GM12892 (cell line): ENCODE results near the gene CTBP2.
"Not testable (repeated sequence)": the region's sequence is repeated elsewhere in the genome, so short reads cannot be mapped to it uniquely, and the experiment has no call there.

Source experiments
- DNase-seq: peaks from one replicate; pipeline ENCODE4 v3.0.0; 2011; ENCODE audit not compliant: insufficient read length
- FAIRE-seq: peaks from 2 replicates; lab custom pipeline; 2011; peaks lifted over from hg19 to GRCh38; lab: Jason Lieb, UNC
- POLR2A ChIP-seq: IDR thresholded peaks from 2 replicates; pipeline ENCODE4 v1.6.1; 2011; ENCODE audit warnings: low read depth, low read length, control low read depth
- POLR2AphosphoS5 ChIP-seq: IDR thresholded peaks from 2 replicates; pipeline ENCODE4 v1.6.1; 2011; ENCODE audit warnings: low read depth, low read length, control low read depth
- TAF1 ChIP-seq: IDR thresholded peaks from 2 replicates; pipeline ENCODE4 v1.6.1; 2011; ENCODE audit warnings: low read depth, mild to moderate bottlenecking, control low read depth, low read length, borderline replicate concordance

CTBP2 gene

GRCh38 chr10:125154529-125154928 is 5.8 kb downstream of the CTBP2 start:
- no peak for FAIRE-seq
- TF ChIP-seq TAF1 (no peak), POLR2A (no peak), POLR2AphosphoS5 (no peak)
- no peak for DNase-seq

DNA sequence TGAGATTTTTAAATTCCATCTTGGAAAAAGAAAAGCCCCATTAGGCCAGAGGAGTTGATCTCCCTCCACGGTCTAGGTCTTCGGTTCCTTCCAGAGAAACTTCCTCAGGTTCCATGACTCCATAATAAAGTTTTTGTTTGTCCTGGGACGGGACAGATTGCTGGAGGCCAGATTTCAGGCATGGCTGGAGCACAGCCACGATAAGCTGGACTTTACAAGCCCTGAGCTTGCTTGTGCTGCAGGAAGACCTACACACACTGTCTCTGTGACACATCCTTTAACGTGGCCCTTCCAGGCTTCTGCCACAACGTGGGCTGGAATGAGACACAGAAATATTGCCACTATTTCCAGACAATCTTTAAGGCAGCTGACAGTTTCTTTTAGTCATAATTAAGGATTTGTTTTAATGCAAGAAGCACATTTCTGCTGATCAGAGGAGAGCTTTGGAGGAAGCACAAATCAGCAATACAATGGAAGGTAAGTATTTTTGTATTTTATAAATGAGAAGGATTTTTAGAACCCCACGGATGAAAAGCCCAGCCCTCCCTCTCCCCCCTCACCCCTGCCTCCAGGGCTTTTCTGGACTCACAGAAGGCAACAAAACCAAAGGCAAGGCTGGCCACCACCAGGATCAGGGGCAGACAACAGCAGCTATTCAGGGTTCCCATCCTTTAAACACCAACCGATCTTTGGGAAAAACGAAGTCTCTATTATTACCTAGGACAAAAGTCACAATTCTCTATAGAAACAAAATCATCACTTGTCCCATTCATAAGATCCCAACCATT is 6.5 kb downstream of the CTBP2 start:
- DNase-seq (no peak), FAIRE-seq (no peak)
- TF ChIP-seq POLR2A, result no peak
- TF ChIP-seq TAF1, result no peak
- TF ChIP-seq POLR2AphosphoS5, result no peak

- FAIRE-seq (no peak), DNase-seq (no peak)
- TF ChIP-seq TAF1, result no peak
- TF ChIP-seq POLR2AphosphoS5, result no peak
- TF ChIP-seq POLR2A, result no peak
Measured at GRCh38 chr10:125152450-125153368, 7.7 kb downstream of the CTBP2 start.

- DNase-seq (no peak), FAIRE-seq (no peak)
Measured at GRCh38 chr10:125151553-125152449, 8.6 kb downstream of the CTBP2 start.

DNA sequence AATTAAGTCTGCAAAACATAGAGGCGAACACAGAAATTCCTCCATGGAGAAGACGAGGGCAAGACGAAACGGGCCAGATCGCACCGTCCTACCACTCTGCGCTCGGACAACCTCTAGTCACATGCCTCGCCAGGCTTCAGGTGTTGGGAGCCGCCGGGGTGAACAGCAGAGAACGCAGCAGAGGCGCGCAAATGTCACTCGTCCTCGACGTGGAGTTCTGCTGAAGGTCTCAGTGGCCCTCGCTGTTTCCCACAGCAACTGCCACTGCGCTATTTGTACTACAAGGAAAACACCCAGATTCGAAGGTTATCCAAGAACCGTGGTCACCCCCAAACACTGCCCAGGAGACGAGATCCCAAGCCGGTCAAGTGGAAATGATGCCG is 9.2 kb downstream of the CTBP2 start:
- no peak for TF ChIP-seq POLR2A
- no peak for TF ChIP-seq TAF1
- TF ChIP-seq POLR2AphosphoS5, result no peak
- DNase-seq (no peak), FAIRE-seq (no peak)

More at GRCh38 chr10:125151553-125152449, 8.6 kb downstream of the CTBP2 start:
- TF ChIP-seq TAF1, result no peak
- no peak for TF ChIP-seq POLR2AphosphoS5
- TF ChIP-seq POLR2A, result no peak

DNA sequence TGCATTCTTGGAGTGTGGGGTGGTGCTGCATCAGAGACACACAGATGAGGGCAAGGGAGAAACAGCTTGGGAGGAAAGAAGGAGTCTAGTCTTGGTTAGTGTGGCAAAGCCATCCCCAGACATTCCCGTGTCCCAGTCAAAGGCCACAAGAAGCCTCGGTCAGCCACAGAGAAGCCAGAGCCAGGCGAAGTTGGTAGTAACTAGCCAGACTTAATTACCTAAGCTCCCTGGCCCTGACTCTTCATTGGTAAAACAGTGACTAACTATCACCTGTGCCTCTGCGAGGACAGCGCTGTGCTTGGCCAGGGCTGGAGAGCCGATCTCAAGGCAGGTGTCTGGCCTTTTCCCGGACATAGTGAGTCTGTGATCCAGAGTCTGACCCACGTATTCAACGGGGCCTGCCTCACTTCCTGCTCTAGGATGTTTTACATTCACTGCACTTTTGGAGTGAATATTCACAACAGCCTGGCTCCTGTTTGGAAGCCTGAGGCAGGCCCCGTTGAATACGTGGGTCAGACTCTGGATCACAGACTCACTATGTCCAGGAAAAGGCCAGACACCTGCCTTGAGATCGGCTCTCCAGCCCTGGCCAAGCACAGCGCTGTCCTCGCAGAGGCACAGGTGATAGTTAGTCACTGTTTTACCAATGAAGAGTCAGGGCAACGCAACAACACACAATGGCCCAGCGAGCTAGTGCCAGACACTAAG is 9.8 kb downstream of the CTBP2 start:
- FAIRE-seq, result not testable (repeated sequence)

DNA sequence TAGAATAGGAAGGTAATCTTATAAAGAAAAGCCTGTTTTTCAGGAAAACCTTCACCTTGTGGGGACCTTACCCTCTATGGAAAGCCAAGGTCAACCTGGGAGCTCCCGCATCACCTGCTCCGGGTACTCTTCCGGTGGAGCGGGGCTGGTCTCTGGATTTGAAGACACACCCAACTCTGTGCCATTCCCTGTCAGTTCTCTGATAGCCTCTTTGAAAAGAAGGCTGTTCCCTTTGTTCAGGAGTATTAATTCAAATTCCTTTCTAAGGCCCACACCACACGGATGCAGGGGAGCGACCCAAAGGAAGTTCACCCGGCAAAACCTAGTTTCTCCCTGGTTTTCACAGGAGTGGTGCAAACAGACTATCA is 10.7 kb downstream of the CTBP2 start:
- DNase-seq, result no peak
- no peak for FAIRE-seq
- TF ChIP-seq TAF1 (no peak), POLR2A (no peak), POLR2AphosphoS5 (no peak)

More for the DNA sequence above, 9.8 kb downstream of the CTBP2 start:
- not testable (repeated sequence) for DNase-seq

GRCh38 chr10:125149036-125149679 is 11.2 kb downstream of the CTBP2 start:
- DNase-seq (no peak), FAIRE-seq (no peak)
- TF ChIP-seq POLR2A (no peak), TAF1 (no peak), POLR2AphosphoS5 (no peak)

GRCh38 chr10:125148528-125148927 is 11.8 kb downstream of the CTBP2 start:
- DNase-seq, result no peak
- FAIRE-seq, result no peak
- no peak for TF ChIP-seq POLR2AphosphoS5
- no peak for TF ChIP-seq POLR2A
- TF ChIP-seq TAF1, result no peak

- no peak for DNase-seq
- no peak for FAIRE-seq
Measured at GRCh38 chr10:125147971-125148439, 12.4 kb downstream of the CTBP2 start.

More at GRCh38 chr10:125147971-125148439, 12.4 kb downstream of the CTBP2 start:
- TF ChIP-seq TAF1, result no peak
- no peak for TF ChIP-seq POLR2AphosphoS5
- TF ChIP-seq POLR2A, result no peak
